Fibroblast of skin of abdomen (primary cell): ENCODE data around the gene EPB41. TPM values are rescaled to one million over a fixed set of nuclear protein-coding genes. Genes with fewer than 3 reads are reported as not detected.
A peak's percentile ranks its signal among the peaks of the same experiment; 100 is the strongest.
"Not testable (repeated sequence)": the region's sequence is repeated elsewhere in the genome, so short reads cannot be mapped to it uniquely, and the experiment has no call there.

Experiments
- DNase-seq: peaks from one replicate; pipeline ENCODE4 v3.0.0-alpha.2; 2013
- polyA plus RNA-seq, 2 experiments: library from polyadenylated mRNA; unstranded; fragments of 120-200 nt; gene quantifications; one replicate each; pipeline ENCODE4 v1.2.1, GENCODE V29; 2013; ENCODE audit not compliant: insufficient read length in 2 of 2

Gene EPB41
- 13.5 TPM for polyA plus RNA-seq (2013, experiment 1 of 2; ENCODE audit: insufficient read length)
- polyA plus RNA-seq (2013, experiment 2 of 2; ENCODE audit: insufficient read length) = 11.1 TPM

DNA sequence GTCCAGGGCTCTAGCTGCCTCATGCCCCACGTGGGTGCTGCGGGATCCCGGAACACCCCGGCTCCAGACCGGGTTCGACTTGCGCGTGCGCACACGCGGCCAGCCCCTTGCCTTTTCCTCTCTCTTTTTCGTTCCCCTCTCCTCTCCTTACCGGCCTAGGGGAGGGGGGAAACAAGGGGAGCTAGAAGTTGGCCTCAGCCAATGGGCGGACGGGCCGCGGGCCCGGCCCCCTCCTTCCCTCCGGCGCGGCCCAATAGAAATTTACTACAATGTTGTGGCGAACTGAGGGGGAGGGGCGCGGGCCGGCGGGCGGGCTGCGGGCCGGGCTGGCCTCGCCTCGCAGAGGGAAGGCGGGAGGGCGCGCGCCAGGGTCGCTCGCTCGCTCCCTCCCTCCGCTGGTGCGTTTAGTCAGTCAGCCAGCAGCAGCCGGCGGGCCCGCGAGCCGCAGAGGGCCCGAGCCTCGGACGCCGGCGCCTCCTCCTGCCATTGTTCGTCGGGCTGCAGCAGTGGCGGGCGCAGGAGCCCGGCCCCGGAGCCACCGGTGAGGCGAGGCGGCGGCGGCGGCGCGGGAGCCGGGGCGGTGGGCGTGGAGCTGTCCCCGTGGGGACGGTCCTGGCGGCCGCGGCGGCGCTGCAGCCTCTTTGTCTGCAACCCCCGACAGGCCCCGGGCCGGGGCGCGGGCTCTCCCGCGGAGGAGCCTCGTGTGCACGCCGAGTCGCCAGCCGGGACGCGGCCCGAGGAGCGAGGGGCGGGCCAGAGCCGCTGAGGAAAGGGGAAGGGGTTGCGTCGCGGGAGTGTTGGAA is at the start of gene EPB41:
Gene EPB41 (plus strand): TSS at position 342 of the 803 bp plus-strand sequence. CDS start 72,869 bp downstream, outside the sequence.
- peak; percentile 96 for DNase-seq

DNA sequence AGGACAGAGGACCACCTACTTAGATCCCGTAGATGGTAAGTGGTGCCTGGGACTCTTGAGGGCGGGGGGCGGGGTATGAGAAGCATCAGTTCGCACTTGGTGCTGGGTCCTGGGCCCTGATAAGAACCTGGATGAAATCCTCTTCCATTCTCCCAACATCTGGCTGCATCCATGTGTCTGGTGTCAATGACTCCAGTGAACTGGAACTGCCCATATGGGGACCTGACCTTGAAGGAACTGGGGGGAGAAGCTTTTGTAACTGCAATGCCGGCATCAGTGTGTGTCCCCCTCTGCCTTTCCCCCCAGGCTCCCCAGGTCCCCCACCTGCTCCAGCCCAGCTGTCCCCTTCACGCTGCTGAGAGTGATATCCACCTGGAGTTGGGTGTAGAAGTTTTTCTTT is 49.7 kb upstream of the EPB41 start:
- DNase-seq = no peak

DNA sequence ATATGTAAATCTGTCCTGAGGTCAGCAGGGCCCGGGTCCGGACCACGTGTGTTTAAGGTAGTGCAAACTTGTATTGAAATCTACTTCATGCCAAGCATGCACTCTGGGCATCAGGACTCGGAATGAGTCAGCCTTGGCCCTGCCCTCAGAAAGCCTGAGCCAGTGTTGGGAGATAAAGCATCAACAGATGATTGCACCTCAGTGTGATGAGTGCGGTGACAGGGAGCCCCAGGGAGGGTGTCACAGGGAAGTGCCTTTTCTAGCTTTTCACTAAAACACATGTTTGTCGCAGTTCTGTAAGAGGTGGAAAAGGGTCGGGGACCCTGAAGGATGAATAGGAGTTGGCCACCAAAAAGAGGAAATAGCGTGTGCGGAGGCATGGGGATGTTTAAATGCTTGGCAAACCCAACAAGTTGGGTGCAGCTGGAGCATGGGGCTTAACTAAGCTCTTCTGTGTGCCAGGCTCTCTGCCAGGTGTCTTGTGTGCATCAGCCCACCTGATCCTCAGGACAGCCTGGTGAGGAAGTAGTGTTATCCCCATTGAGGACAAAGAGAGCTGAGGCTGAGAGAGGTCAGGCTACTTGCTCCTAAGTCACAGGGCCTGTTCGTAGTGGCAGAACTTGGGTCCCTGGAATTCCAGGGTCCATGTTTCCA is 48.2 kb upstream of the EPB41 start:
- no peak for DNase-seq

DNA sequence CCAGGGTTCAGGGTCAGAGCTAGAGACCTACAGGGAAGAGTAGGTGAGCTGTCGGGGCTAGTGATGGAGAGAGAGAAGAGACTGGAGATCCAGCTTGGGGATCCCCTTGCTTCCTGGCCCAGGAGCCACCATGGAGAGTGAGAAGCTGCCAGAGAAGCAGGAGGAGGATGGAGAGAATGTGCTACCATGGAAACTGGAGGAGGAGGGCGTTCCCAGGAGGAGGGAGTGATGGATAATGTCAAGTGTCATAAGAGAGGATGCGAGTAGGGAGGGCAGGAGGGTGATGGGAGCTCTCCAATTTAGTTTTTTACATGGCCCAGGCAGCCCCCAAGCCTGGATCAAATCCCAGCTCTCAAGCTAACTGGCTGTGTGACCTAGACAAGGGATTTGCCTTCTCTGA is 46.5 kb upstream of the EPB41 start:
- DNase-seq = no peak

DNA sequence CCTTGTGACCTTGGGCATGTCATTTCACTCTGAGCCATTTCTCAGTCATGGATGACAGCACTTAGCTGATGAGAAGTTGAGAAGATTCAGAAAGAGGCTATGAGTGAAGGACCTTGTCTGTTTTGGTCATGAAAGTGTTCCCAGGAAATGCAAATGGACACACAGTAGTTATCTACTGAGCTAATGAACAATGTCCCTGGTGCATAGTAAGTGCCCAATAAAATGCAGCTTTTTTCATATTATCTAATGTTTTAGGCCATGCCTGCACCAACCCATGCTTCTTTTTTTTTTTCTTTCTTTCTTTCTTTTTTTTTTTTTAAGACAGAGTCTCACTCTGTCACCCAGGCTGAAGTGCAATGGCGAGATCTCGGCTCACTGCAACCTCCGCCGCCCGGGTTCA is 44.4 kb upstream of the EPB41 start:
- no peak for DNase-seq

DNA sequence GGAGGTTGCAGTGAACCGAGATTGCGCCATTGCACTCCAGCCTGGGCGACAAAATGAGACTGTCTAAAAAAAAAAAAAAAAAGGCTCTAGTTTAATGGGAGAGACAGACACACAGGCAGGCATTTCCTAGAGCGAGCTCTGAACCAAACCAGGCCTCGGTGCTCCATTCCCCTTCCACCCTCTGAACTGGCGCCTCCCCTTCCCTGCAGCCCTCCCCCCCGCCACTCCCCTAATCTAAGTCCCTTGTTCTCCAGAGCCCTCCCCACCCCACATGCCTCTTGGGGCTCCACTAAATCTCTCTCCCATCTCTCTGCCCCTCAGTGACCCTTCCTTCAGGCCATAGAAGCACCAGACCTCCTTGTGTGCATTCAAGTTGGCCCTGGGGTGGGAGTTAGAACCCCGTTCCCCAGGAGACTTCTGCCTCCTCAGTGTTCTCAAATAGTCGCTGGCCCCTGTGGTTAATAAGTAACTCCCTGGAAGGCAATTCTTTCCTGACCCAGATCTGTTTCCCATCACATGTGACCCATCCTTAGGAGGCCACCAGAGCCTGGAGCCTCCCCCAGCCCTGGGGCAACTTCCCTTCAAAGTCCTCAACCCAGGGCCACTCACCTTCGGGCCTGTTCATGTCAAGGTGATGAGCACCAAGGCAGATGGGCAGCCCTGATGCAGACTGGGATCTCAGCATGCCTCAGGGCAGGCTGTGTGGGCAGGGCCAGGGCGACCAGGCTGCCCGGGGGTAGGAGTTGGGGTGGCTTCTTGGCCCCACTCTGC is 42.6 kb upstream of the EPB41 start:
- DNase-seq = no peak

DNA sequence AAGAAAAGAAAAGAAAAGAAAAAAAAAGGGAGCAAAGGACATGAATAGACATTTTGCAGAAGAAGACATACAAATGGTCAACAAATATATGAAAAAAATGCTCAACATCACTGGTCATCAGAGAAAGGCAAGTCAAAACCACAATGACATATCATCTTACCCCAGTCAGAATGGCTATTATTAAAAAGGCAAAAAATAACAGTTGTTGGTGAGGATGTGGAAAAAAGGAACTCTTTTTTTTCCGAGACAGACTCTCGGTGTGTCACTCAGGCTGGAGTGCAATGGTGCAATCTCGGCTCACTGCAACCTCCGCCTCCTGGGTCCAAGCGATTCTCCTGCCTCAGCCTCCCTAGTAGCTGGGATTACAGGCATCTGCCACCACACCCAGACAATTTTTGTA is 39.2 kb upstream of the EPB41 start:
- DNase-seq = not testable (repeated sequence)

DNA sequence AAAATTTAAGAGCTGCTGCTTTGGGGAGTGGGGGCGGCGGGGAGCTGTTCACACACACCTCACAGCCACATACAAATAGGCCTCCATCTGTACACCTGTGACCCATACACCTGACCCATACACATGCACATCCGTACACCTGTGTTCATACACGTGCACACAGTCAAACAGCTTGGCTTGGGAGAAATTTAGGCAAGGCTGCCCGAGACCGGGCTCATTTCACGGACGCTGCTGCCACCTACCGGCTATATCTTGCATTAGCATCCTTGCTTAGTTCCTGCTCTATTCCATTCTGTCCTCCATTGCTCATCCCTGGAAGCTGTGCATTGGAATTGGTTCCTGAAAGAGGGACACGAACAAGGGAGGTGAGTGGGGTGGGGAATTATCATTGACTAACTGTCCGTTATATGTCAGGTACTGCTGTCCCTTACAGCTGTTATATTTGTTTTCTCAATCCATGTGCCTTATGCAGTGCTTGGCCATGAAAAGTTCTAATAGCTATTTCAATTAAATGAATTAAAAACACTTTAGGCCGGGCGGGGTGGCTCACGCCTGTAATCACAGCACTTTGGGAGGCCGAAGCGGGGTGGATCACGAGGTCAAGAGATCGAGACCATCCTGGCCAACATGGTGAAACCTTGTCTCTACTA is 37.1 kb upstream of the EPB41 start:
- DNase-seq = peak; percentile 57

DNA sequence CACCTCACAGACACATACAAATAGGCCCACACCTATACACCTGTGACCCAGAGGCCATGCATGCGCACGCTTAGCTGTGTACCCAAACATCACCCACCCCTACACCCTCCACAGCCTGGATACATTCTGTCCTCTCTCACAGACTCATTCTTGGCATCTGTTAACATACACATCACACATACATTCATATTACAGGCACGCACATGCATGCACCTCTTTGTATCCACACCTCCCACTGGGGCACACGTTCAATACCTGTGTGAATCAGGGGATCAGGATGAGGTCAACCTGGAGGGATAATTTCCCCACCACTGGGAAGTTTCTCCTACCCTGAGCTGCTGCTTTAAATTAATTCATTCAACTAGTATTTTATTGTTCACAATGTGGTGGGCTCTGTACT is 35.6 kb upstream of the EPB41 start:
- no peak for DNase-seq

DNA sequence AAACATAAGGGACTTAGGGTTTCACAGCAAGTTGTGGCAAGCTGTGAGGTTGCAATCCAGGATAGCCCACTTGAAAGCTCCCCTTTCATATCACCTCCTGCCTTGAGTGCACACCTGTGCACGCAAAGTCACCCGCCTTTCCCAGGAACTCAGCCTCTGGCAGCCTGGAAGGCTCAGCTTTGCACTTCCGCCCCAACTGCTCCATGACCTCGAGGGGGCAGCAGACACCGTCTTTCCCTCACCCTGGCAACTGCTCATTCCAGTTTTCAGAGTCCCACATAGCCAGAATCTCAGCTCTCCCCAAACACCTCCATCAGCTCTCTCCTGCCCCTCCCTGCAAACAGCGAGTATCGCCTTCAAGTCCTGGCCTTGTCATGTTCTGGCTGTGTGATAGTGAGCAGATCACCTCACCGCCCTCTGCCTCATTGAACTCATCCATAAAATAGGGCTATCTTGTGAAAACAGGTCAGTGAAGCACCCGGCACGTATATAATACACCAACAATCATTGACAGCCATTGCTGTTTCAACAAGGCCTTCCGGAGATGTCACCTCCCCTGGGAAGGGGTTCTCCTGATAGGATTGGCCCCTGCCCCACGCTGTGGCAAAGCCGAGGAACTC is 32.2 kb upstream of the EPB41 start:
- DNase-seq = peak; percentile 84

DNA sequence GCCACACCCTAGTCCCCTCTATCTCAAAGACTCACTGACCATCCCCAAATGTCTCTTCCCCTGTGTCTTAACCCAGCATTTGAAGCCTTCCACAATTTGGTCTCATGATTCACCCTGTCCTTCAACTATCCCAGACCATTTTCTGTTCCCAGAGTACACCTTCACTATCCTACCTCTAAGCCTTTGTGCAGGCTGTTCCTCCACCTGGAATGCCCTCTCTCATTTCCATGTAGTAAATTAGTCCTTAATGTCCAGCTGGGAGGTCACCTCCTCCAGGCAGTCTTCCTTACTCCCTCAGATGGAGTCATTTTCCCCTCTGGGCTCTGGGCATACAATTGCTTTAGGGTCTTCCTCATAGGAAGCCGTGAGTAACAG is 31.1 kb upstream of the EPB41 start:
- DNase-seq = no peak

DNA sequence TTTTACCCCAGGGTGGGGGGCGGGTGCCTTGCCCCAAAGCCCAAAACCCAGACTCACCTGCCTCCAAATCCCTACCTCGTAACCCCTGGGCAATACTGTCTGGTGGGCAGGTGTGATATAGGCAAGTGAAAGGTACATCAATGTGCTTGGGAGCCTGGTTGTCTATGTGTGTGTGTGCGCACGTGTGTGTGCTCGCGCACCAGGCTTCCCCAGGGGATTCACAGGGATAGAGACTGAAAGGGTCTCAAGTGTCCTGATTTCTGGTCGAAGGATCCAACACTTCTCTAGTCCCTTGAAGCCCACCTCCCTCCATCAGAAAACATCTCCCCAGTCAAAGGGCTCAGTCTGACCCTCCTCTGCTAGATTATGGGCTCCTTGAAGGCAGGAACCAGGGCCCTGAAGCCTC is 28.9 kb upstream of the EPB41 start:
- DNase-seq = no peak

DNA sequence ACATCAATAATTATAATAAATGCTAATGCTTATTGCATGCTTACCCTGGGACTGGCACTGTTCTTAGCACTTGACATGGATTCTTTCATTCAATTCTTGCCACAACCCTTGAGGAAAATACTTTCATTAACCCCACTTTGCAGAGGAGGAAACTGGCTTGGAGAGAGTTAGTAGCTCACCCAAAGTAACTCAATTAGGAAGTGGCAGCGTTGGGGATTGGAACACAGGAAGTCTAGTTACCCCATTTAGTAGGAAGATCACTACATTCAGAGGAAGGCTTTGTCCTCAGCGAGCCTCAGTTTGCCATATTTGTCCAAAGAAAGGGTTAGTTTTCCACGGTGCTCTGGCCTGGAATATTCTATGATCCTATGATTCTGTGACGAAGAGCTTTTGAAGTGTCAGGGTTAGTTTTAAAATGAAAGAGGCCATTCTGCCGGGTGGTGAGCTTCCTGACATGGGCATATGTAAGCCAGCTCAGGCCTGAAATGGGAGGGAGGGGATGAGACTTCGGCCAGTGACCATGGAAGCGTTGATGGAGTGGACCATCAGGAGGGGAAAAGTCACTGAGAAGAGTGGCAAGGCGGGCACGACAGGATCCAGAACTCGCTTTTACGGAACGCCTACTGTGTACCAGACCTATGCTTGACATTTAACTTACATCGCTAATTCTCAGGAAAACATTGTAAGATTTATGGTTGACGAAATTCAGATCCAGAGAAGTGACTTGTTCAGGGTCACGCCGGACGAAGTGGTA is 28.2 kb upstream of the EPB41 start:
- DNase-seq = no peak

DNA sequence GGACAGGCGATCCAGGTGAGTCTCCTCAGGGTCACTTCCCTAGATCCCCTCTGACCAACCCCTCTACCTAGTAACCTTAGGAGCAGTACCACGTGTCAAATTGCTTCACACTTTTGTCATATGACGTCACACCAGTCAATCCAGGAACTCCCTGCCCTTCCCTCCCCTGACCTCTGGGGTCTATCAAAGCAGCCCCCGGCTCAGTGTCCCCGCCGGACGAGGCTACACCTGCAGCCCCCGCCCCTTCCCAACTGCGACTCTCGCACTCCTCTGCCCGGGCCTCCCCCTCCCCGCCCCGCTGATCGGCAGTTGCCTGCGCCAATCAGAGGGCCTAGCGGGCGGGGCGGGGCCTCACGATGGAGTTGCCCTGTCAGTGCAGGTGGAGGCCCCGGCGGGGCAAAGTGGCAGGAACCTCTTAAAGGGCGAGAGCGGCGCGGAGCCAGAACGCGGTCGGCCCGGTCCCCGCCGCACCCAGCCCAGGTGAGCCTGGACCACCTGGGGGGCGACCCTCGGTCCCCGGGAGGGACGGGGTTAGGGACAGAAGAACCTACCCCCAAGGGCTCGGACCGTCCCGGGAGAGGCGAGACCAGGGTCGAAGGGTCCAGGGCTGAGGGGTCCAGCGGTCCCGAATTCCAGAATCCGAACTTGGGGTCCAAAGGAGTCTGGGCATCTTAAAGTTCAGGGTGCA is 27.5 kb upstream of the EPB41 start:
- DNase-seq = peak; percentile 71

DNA sequence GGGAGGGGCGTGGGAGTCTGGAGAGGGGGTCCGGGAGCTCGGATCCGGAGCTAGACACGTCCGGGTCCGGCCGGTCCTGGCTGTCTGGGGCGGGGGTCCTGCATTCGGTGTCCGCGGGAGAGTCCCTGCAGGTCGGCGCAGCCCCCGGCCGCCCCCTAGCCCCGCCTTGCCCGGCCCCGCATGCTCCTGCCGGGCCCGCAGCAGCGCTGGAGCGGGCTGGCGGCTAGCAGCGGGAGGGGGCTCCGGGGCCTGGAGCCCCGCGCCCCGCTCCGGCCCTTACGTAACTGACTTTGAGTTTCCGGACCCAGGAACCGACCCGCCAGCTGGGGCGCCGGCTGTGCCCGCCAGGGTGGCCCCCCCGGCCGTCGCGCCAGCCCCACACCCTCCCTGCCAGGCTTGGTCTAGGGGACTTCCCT is 26.9 kb upstream of the EPB41 start:
- no peak for DNase-seq

DNA sequence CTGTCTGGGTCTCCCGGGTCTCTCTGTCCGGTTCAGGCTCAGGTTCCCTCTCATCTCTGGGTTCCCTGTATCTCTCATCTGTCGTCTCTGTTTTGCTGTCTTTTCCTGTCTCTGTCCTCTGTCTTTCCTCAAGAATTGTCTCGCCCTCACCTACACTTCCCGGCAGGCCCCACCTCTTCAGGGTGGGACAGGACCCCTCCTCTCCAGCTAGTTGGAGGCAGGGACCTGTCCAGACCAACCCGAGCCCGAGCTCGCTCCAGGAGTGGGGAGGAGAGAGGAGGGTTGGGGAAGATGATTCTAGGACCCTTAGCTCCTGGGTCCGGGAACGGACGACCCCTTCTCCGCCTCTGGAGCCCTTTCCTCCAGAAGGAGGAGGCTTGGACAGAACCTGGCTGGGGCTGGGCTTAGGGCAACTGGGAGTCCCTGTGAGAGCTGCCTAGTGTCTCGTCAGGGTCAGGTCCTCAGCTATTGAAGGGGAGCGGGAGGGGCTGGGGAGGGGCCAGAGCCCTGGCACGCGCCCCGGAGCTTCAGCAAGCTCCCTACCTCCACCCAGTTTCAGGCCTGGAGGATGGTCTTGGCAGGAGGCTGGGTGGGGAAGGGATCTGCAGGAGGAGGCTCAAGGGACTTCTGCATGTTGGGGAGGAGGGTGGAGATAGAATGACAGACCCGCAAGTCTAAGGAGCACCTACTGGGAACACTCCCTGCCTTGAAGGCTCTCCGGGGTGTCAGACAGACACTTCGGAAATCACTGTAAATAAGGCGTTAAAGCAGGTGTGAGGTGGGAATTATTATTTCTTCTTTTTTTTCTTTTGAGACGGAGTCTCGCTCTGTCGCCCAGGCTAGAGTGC is 26.3 kb upstream of the EPB41 start:
- DNase-seq = no peak

DNA sequence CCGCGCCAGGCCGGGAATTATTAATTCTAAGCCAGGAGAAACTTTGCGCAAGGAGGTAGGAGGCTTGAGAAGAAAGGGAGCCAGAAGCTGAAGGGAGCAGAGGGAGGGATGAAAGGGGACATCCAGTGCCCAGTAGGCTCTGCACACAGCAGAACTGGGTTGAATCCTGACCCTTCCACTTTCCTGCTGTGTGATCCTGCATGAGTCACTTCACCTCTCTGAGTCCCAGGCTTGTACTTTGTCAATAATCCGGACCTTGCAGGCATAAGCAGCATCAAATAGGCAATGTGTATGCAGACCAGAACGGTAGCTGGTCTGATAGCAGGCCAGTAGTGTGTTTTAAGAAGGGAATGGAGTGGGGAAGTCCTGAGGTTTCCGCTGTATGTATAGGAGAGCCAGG is 25.5 kb upstream of the EPB41 start:
- no peak for DNase-seq

DNA sequence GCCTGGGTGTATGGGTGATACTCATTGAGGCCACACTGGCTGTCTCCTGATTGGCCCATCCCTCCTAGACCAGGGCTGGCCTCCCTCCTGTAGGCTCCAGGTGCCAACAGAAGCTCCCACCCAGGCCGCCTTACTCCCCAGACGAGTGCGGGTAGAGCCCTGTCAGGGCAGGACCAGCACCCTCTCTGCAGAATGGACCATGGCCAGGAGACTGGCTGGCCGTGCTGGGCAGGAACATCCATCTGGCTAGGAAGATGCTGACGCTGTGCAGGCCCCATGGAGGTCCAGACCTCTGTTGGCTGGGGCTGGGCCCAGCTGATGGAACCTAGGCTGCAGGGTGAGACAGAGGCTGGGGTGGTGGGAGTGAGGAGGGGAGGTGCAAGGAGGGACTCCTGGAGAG is 25.0 kb upstream of the EPB41 start:
- no peak for DNase-seq

DNA sequence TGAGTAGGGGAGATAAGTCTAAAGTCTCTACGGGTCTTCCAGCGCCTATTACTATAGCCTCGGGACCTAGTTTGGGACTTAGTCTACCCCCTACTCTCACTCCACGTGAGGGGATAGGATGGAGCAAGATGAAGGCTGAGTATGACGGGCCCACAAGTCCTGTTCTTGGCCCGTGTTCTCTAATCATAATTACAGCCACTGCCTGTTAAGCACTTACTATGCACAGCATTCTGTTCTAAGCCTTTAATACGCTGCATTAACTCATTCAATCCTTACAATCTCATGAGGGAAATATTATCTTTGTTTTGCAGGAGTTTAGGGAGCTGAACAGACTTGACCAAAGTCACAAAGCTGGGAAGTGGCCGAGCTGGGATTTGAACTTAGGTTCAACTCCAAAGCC is 23.9 kb upstream of the EPB41 start:
- no peak for DNase-seq

DNA sequence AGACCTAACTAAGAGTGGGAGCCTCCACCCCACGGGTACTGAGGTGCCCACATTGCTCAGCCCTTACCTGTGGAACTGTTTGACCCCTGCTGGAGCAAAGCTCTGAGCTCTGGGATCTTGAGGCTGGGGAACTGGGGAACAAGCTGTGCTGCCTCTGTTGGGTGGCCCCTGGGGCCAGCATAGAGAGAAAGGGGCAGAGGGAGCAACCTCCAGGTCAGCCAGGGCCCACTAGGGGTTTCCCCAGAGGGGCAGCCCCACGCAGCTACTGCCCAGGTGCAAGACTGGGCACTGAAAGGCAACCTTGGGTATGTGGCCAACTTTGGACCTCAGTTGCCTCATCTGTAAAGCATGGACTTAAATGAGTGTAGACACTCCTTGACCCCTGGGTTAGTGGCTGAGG is 23.5 kb upstream of the EPB41 start:
- DNase-seq = no peak
